SIG-M5 treated with dmso at 0.1 percent for 504 hours (cell line): Measurements from ENCODE around the gene REV3L.
"Not testable (repeated sequence)": the region's sequence is repeated elsewhere in the genome, so short reads cannot be mapped to it uniquely, and the experiment has no call there.

ENCODE experiments used
- DNase-seq: peaks from one replicate; lab custom pipeline; 2025; ENCODE audit not compliant: unreplicated experiment; lab: John Stamatoyannopoulos, UW

REV3L gene

DNA sequence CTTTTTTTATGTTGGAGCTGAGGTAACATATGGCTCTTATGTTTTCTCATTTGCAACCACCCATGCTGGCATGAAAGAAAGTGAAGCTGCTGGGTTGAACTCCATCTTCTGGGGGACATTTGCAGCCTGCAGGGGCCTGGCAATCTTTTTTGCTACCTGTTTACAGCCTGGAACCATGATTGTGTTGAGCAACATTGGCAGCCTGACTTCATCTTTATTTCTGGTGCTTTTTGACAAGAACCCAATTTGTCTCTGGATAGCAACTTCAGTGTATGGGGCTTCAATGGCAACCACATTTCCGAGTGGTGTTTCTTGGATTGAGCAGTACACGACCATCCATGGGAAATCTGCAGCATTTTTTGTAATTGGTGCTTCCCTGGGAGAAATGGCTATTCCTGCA, 216.7 kb downstream of the REV3L start:
- no peak for DNase-seq

DNA sequence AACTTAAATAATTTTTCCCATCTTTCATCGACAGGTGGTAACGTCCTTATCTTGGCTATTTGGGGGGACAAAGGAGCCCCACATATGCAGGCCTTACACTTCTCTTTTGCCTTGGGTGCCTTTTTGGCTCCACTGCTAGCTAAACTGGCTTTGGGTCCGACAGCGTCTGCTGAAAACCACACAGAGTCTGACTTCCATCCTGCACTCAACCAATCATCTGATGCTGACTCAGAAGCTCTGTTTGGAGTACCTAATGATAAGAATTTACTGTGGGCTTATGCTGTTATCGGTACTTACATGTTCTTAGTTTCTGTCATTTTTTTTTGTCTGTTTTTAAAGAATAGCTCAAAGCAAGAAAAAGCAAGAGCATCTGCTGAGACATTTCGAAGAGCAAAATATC, 217.2 kb downstream of the REV3L start:
- DNase-seq: no peak

DNA sequence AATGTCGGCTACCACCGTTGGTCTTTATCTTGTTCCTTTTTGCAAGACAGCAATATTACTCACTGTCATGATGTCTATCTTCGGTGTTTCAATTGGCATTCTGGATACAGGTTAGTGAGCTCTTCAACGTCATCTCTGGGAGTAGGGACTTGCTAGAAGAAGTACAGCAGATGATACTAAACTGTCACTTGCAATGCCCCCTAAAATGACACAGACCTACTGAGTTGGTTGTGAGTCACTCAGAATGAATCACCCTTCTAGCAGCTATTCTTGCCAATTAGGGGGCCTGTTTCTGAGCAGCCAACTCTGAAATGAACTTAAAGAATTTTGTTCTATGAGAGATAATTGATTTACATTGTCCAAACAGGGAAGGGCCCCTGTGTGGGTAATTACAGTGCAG, 219.2 kb downstream of the REV3L start:
- DNase-seq: peak; percentile 41

DNA sequence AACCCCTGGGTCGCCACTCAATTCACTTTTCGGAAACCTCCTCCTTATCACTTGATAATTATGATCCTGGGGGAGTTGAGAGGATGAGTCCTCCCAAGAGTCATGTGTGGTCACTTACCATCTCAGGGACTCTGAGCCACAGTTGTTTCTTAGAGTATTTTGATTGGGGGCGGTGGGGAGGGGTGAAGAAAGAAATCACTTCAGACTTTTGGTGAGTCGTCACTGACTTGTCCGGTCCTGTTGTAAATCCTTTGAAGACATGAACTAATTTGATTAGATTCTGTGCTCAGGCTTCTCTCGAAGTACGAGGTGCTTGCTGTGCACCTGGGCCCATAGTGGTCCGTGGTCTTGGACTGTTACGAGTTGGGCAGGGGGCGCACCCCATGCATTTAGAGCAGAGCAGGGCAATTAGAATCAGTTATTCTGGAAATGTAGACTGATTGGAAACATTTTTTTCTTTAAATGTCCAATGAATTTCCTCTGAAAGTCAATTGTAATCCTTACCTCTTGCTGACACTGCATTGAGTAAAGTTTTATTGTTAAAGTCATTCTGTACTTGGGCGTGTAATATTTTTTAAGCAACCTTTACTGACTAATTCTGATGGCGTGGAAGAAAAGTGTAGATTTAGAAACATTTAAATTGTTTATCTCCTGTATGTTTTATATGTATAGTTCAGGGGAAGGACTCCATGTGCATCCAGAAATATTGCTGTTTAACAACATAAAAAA, 222.3 kb downstream of the REV3L start:
- DNase-seq: no peak

DNA sequence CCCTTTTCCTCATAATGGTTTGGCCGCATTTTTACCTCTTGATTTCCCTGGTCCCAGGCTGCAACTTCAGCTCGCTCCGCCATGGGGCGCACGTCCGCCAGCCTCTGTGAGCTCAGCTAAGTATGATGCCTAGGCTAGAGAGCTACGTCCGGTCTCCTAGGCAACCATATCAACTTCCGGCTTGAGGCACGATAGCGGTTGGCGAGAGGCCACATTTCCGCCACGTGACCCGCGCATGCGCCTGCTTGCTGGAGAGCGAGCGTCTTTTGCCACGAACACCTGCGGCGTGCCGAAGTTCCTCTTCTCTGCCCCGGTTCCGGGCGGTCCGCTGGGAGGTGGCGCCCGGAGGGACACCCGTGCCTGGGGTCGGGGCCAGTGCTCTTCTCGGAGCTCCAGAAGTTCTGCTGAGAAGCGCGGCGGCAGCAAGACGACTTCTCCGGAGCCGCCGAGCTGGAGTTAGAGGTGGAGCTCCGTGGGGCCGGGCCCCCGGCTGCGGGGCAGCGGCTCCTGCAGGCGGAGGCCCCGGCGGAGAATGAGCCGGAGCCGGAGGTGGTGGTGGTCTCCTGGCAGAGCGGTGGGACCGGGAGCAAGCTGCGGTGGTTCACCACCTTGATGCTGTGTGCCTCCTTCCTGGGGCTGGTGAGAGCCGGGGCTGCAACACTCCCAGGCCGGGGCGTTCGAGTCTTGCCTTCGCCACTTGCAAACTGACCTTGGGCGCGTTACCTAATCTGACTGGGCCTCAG, 223.8 kb downstream of the REV3L start:
- DNase-seq: peak; percentile 98

DNA sequence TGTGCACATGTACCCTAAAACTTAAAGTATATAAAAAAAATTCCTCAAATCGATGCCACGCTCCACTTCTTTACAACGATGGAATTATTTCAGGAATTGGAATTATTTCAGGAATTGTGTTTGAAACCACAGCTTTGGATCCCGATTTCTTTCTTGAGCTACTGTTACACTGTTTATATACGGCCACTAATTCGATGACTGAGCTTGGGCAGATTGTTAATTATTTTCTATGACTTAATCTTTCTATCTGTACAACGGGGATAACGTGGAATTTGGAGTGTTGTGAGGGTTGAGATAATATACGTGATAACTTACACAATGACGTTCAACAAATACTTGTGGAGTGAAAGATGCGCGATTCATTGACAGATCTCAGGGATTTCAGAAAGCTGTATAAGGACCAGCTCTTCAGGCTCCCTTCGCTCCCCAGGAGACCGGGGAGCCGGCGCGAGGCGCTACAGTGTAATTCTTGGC, 224.4 kb downstream of the REV3L start:
- no peak for DNase-seq

DNA sequence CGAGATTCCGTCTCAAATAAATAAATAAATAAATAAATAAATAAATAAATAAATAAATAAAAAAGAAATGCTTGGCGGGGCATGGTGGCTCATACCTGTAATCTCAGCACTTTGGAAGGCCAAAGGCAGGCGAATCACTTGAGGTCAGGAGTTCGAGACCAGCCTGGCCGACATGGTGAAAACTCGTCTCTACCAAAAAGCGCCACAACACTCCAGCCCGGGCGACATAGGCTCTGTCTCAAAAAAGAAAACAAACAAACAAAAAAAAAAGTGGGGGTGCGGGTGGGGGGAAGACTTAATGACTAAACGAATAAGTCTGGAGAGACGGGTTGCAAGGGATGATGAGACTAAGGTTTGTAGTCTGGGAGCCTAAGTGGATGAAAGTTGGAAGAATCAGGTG, 225.0 kb downstream of the REV3L start:
- no peak for DNase-seq

DNA sequence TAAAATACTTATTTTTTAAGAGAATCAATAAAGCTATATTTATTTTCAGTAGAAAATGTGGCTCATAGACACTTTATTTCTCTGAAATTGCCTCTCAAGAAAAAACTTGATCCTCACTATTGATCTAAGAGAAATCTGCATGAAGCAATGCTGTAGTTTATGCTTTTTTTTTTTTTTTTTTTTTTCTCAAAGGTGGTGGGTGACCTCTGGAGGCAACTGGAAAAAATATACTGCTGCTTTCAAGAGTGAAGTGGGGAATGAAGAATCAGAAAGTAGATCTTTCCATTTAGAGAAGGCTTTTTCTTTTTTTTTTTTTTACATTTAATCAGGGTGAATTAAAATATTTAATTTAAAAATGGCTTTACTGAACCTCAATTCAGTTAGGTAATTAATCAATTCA, 226.4 kb downstream of the REV3L start:
- DNase-seq: no peak

DNA sequence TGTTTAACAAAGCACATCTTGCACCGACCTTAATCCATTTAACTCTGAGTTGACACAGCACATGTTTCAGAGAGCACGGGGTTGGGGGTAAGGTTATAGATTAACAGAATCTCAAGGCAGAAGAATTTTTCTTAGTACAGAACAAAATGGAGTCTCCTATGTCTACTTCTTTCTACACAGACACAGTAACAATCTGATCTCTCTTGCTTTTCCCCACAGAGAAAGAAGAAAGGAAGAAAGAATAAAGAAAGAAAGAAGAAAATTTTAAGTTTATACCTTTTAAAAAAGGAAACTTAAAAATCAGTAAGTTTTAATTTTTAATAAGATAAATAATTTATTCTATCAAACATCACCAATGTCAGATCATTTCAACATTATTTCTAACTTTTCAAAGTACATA, 227.2 kb downstream of the REV3L start:
- not testable (repeated sequence) for DNase-seq

DNA sequence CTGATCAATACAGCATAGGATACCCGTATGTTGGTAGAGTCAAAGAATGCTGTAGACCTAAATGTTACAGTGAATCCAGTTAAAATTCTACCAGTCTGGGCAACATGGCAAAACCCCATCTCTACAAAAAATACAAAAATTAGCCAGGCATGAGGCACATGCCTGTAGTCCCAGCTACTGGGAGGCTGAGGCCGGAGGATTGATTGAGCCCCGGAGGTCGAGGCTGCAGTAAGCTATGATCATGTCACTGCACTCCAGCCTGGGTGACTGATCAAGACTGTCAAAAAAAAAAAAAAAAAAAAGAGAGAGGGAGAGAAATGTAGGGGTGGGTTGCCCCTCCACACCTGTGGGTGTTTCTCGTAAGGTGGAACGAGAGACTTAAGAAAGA, 228.2 kb downstream of the REV3L start:
- DNase-seq: no peak

DNA sequence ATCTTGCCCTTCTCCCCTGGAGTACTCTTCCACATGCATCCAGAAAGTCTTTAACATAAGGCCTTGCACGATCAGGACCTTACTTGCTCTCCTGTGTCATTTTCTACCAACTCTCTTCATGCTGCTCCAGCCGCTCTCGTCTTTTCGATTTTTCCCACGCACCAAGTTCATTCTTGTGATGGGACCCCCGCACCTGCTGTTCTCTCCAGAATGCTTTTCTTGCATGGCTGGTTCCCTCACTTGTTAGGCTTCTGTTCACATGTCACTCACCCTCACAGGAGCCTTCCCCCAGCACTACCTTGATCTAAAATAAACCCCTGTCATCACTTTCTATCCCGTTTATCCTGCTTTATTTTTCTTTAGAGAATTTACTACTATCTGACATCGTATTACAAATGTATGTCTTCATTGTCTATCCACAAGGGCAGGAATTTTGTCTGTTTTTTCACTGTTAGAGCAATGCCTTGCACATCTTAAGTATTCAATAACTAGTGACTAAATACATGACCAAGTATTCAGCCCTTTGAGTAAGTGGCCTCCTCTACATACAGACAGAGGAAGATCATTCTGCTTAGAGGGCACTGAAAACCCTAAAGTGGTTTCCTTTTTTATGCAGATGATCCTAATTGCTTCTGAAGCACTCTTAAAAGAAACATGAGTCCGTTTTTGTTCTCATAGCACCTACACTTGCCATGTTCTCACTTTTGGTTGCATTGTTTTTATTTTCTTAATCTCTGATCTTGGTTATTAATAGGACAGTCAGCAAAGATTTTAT, 228.8 kb downstream of the REV3L start:
- no peak for DNase-seq

DNA sequence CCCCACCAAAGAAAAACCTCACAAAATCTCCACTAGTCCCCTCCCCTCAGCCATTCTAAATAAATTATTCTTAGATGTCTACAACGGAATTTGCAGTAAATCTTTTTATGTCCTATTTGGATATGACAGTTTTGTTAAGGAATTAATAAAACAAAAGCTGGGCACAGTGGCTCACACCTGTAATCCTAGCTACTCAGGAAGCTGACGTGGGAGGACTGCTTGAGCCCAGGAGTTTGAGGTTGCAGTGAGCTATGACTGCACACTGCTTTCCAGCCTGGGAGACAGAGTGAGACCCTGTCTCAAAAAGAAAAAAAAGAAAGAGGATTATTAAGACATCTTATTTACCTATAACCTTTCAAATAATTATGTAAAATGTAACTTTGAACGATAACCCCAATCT, 230.3 kb downstream of the REV3L start:
- no peak for DNase-seq

DNA sequence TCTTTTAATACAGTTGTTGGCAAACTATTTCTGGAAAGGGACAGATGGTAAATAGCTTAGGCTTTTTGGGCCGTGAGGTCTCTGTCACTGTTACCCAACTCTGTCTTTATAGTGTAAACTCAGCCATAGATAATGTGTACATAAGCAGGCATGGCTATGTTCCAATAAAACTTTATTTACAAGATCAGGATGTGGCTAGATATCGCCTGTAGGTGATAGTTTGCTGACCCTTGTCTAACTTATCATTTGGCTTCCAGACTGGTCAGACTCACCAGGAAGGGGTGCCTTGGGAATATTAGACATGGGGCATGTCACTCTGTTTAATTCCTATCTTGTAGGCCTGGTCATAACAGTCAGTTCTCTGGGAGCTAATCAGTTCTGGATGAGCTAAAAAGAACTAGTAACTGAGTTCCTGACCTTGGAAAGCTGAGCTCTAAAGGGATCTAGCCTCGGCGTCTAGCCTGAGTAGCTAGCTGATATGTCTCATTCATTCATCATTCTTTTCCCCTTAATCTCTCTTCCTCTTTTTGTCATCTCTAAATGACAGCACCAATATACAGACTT, 232.1 kb downstream of the REV3L start:
- DNase-seq: peak; percentile 41
